Islet precursor cell (in vitro differentiated cells): ENCODE results near the gene CMPK1.
A peak's percentile ranks its signal among the peaks of the same experiment; 100 is the strongest.
"Not testable (repeated sequence)": the region's sequence is repeated elsewhere in the genome, so short reads cannot be mapped to it uniquely, and the experiment has no call there.

ENCODE experiments used
- DNase-seq: peaks from one replicate; pipeline ENCODE4 v3.0.0-alpha.2; 2018

The CMPK1 gene

GRCh38 chr1:47333578-47333921 lies at the start of gene CMPK1:
Gene CMPK1, plus strand, starts transcription at chr1:47333790. Its CDS starts 156 bp downstream, at chr1:47333946.
- peak; percentile 89 for DNase-seq

GRCh38 chr1:47288116-47288515 lies 45.5 kb upstream of the CMPK1 start:
- DNase-seq, result not testable (repeated sequence)

- DNase-seq, result not testable (repeated sequence)
These were observed 38.7 kb upstream of the CMPK1 start for GRCh38 chr1:47294863-47295262.

- no peak for DNase-seq
These were observed 38.0 kb upstream of the CMPK1 start for GRCh38 chr1:47295579-47295978.

- no peak for DNase-seq
These were observed 35.4 kb upstream of the CMPK1 start for GRCh38 chr1:47298025-47298699.

GRCh38 chr1:47302472-47302871 lies 31.1 kb upstream of the CMPK1 start:
- no peak for DNase-seq

- DNase-seq, result no peak
These were observed 24.2 kb upstream of the CMPK1 start for GRCh38 chr1:47309427-47309826.

GRCh38 chr1:47313915-47314664 lies 19.5 kb upstream of the CMPK1 start, which contains the start of gene STIL:
Gene STIL, minus strand, starts transcription at chr1:47314147. Its CDS starts 3,828 bp downstream, at chr1:47310319.
- peak; percentile 100 for DNase-seq

- peak; percentile 98 for DNase-seq
These were observed 15.7 kb upstream of the CMPK1 start for GRCh38 chr1:47317841-47318240.

GRCh38 chr1:47319968-47320367 lies 13.6 kb upstream of the CMPK1 start:
- DNase-seq, result not testable (repeated sequence)

- DNase-seq, result no peak
These were observed 10.0 kb upstream of the CMPK1 start for GRCh38 chr1:47323599-47324031.

GRCh38 chr1:47324682-47325081 lies 8.9 kb upstream of the CMPK1 start:
- no peak for DNase-seq

- no peak for DNase-seq
These were observed 8.1 kb upstream of the CMPK1 start for GRCh38 chr1:47325528-47325927.

GRCh38 chr1:47326271-47326670 lies 7.3 kb upstream of the CMPK1 start:
- DNase-seq, result peak; percentile 1

GRCh38 chr1:47328992-47329391 lies 4.6 kb upstream of the CMPK1 start:
- DNase-seq, result no peak

- DNase-seq, result no peak
These were observed 3.4 kb upstream of the CMPK1 start for GRCh38 chr1:47330212-47330611.

- no peak for DNase-seq
These were observed 1.7 kb upstream of the CMPK1 start for GRCh38 chr1:47331875-47332274.

- peak; percentile 51 for DNase-seq
These were observed 612 bp upstream of the CMPK1 start for GRCh38 chr1:47332779-47333577.

- peak; percentile 91 for DNase-seq
These were observed 553 bp downstream of the CMPK1 start for GRCh38 chr1:47333922-47334764.

GRCh38 chr1:47334765-47335435 lies 1.3 kb downstream of the CMPK1 start:
- no peak for DNase-seq

GRCh38 chr1:47337350-47337749 lies 3.8 kb downstream of the CMPK1 start:
- DNase-seq, result no peak
